GM18858 (cell line): ENCODE measurements around the gene CEP41.

Source experiments
- ATAC-seq: cut with Tn5 transposase; IDR thresholded peaks from one replicate; pipeline ENCODE4 v1.9.1; 2021; ENCODE audit not compliant: unreplicated experiment

CEP41 gene

DNA sequence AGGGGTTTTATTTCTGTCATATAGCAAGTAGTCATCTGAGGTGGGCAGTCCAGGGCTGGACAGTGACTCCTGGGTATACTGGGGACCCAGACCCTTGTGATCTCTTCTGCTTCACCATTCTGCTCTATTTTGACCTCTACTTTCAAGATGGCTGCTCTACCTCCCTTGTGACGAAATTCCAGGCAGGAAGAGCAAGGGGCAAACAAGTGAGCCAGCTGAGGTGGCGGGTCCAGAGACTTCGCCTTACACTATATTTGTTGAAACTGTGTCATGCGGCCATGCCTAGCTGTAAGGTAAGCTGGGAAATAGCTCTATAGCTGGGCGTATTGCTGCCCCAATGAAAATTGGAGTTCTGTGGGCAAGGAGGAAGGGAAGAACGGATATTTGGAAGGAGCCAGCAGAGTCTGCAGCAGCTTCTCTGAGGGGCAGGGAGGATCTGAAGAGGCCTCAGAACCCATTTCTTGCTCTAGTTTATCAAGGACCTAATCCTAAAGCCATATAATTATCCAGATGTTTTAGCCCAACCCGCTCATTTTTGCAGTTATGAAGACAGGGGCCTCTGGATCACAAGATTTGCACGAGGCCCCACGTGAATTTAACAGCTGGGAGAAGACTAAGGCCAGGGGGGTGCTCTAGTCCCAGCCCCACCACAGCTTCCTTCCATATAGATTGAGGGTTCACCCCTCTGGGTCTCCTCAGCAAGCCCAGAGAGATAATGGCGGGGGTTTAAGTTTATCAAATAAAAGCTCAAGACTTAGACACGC lies 68.2 kb downstream of the CEP41 start:
- ATAC-seq: no peak

- ATAC-seq: no peak
These were observed 69.8 kb downstream of the CEP41 start for GRCh38 chr7:130371046-130371445.

DNA sequence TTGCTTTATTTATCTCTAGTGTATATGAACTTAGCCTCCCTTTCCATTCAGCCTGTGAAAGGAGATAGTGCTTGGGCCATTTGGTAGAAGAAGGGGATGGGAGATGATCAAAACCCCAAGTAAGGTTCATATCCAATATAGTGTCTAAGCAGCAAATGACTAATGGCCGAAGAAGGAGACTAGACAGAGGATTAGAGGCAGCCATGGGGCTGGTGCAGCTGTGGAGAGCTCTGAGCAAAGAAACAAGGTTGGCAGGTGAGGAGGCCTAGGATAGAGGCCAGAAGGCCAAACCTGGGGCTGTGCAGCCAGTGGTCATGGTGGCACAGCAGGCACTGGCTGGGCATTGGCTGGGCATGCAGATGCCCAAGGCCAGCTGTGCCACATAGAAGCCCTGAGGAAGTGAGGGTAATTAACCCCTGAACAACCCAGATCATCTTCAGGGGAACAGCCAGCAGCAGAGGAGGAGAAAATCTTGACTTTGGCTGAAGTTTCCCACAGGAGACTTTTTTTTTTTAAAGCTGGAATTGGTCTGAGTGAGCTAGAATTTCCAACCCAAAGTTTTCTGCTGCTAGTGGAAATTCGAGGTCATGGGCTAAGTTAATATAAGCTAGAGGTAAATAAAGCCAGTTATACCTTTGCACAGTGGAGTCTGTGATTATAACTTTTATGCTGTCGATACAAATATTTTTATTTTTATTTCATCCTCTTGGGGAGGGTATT lies 70.8 kb downstream of the CEP41 start:
- no peak for ATAC-seq

DNA sequence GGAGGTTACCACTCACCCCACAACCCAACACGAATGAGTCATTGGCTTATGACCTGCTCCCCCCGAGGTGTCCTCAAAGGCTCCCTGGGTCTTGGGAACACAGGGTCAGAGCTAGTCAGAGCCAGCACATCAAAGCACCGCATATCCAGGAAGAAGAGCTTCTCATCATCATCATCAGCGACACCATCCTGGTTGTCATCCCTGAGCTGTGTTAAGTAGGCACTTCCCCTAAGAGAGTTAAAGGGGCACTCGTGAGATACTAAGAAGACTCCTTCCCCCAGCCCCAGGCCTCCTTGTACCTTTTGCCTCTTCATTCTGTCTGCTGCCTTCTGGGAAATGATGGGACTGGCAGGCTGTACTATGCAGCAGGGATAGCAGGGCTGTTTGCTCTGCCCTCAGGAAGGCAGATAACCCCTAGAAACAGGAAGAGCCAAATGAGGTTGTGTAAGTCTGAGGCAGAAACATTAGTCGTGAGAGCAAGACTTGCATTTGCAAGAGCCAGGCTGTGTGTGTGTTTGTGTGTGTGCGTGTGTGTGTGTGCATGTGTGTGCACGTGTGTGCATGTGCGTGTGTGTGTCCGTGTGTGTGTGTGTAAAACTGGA lies 71.6 kb downstream of the CEP41 start:
- ATAC-seq: no peak

- no peak for ATAC-seq
These were observed 72.7 kb downstream of the CEP41 start for GRCh38 chr7:130367836-130368746.

GRCh38 chr7:130367088-130367755 lies 73.6 kb downstream of the CEP41 start:
- no peak for ATAC-seq

DNA sequence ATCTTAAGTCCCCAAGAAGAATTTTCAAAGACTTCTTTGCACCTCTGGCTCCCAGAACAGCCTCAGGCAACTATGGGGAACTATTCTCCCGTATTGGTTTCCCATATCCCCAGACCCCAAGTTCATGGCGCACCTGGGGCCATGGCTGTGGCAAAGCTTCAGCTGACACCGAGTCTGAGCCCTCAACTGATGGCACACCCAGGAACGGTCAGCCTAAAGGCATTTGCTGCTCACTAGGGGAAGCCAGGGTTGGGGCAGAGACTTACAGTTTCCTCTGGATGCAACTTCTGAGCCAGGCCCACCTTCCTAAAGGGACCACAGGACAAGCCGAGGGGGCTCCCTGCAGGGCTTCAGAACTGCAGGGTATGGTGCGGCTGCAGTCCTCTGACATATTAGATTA lies 74.3 kb downstream of the CEP41 start:
- no peak for ATAC-seq

DNA sequence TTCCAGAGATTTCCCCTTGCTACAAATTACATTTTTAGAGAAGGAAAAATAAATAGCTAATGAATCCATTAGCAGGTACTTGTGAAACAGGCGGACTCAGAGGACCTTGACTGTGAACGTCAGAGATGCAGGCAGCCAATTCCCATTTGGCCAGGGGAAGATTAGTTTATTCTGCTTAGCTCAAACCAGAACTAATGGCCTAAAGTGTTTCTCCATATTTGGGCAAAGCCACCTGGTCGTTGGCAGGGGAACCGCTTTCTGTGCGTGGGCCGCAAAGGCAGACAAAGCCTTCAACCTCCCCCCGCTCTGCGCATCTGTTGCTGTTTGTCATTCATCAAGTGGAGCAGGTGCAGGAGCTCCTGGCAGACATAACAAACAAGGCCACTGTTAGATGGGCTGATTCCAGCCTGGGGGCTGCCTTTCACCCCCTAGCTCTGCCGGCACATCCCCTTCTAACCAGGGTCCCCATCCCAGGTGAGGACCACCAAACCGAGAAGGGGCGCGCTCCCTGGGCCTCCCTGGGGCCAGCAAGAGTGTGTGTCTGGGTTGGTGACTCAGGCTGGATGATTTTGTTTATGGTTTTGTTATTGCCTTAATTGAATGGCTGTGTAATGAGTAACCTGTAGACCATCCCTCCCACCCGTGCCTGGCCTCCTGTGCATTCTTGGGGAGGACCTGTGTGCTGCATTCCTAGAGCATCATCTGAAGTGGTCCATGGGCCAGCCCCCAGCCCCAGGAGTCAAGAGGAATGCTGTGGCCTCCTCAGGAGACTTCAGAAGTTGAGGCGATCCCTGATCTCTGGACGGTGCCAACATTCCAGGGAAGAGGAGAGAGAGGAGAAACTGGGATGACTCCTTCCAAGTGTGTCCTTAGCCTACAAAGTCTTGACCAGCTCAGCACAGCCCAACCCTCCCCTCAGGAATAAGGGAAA lies 75.0 kb downstream of the CEP41 start:
- no peak for ATAC-seq

DNA sequence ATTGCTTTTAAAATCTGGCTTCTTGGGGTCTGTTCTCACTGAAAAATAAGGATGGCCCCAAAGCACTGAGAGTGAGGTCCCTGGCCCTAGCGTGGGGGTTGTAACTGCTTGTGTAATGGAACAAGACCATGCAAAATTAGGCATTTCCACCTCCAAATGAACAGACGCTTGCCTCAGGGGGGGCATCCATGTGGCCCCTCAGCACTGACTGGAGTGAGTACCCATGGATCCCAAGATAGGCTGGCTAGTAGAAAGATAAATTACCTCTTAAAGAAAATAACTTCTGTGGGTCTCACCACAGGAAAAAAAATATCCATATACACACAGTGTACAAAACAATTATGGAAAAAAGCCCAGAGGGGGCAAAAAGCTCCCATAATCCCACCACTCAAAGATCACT lies 75.7 kb downstream of the CEP41 start:
- no peak for ATAC-seq

DNA sequence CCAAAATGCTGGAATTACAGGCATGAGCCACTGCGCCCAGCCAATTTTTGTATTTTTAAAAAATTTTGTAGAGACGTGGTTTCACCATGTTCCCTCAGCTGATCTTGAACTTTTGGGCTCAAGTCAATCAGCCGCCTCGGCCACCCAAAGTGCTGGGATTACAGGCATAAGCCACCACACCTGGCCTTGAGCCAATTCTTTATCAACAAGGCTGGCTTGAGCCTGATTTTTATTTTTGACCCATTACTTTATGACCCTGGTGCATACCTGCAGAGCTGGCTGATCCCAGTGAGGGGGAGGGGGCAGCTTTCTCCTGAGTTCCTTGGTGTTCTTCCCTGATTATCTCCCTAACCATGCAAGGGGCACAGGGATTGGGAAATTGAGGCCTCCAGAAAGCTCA lies 76.4 kb downstream of the CEP41 start:
- ATAC-seq: no peak

DNA sequence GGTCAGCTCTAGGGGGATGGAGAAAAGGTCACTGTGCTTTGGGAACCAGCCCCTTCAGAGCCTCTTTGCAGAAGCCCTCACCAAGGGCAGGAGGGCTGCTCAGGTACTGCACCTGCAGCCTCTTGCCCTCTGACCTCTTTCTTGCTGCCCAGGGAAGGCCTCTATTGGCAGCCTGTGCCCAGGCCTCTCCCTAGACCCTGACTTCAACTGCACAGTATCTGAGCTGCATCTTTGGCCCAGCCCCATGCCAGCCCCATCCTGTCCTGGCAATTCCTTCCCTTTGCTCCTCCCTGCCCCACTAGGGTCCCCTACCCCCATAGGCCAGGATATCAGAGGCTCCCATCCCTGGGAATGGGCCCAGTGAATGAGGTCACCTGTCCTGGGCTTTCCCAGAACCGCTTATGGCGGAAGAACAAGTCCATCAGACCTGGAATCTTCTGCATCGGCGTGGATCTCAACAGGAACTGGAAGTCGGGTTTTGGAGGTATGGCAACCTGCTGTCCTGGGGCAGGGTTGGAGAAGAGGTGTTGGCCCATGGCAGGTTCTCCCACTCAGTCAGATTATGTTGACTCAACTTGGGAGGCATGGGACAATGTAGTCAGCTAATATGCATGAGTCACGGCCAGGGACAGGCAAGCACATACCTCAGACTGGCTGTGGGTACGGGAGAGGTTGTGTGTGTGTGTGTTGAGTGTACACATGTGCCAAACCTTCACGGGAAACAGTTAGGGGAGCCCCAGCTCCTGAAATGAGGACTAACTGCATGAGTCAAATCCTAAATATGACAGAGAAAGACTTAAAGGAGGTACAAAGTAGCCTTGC lies 77.6 kb downstream of the CEP41 start:
- no peak for ATAC-seq

DNA sequence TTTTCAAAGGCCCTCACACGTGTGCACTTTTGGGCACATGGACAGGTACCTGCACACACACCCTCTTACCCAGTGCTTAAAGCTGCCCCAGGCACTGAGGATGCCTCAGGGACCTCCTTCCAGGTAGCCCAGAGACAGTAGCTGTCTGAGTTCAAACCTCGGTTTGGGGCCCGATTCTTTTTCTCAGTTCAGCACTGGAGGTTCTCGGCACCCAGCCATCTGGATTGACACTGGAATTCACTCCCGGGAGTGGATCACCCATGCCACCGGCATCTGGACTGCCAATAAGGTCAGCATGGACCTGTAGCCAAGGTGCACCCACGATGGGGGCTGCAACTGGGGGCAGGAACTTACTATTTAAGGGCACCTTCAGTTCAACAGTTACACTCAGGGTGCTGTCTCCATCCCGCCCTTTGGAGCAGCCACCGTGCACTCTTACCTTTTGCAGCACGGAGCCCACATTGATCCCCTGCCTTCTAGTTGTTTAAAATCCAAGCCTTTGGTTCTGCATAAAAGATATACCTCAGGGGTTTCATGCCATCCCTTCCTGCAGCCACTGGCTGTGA lies 78.5 kb downstream of the CEP41 start:
- ATAC-seq: no peak

DNA sequence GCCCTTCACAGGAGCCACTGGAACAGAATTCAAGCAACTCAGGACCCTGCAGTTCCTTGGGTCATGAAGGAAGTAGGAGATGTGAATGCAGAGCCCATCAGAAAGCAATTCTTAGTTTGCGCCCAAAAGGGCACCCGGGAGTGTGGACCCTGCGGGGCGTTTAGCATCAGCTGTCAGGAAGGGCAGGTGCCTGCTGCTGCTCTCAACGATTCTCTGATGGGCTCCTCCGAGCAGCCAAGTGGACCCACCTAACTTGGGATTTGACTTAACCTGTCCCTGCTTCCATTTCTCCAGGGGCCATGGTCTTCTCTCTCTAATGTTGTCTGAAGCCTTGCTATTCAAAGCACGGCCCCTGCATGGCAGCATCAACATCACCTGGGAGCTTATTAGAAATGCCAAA lies 79.1 kb downstream of the CEP41 start:
- ATAC-seq: no peak

- ATAC-seq: no peak
These were observed 80.3 kb downstream of the CEP41 start for GRCh38 chr7:130360518-130360917.

- ATAC-seq: no peak
These were observed 81.4 kb downstream of the CEP41 start for GRCh38 chr7:130359276-130359857.

- no peak for ATAC-seq
These were observed 82.3 kb downstream of the CEP41 start for GRCh38 chr7:130358471-130358870.

DNA sequence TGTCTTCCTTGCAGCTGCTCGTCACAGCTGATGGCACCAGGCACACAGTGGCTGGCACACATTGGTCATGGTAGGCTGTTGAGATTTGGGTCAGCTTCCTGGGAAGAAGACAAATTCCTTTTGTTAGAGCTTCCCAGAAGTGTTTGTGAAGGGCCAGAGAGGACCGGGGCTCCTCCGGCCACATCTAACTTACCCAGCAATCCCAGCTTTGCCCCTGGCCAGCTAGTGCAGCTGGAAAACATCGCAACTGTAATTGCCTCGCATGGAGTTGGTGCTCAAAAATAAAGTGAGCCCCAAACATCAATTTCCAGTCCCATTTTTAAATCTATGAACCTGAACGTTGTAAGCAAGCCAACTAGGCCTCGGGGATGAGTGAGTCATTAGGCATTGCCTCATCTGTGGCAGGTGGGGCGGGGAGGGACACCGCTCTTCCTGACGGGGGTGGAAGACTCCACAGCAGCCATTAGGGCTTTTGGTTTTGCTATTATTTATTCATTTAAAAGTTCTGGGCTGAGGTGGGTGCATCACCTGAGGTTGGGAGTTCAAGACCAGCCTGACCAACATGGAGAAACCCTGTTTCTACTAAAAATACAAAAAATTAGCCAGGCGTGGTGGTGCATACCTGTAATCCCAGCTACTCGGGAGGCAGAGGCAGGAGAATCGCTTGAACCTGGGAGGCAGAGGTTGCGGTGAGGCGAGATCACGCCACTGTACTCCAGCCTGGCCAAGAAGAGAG lies 83.8 kb downstream of the CEP41 start:
- ATAC-seq: no peak
